H9 (cell line): Measurements from ENCODE around the gene CALHM5. TPM values are rescaled to one million over a fixed set of nuclear protein-coding genes. Genes with fewer than 3 reads are reported as not detected.

Experiments
- DNase-seq: peaks from one replicate; pipeline ENCODE4 v3.0.0-alpha.2; 2017
- H2AFZ ChIP-seq: one replicate; pipeline ENCODE4 v1.6.1; 2013; ENCODE audit warnings: mild to moderate bottlenecking, low read length, control low read depth, moderate library complexity
- H2AK5ac ChIP-seq: 2 replicates; pipeline ENCODE4 v1.6.1; 2013; ENCODE audit warnings: low read length, control low read depth, mixed read lengths; ENCODE audit not compliant: insufficient read length
- H2BK120ac ChIP-seq: one replicate; pipeline ENCODE4 v1.6.1; 2013; ENCODE audit warnings: low read depth, mild to moderate bottlenecking, low read length, control low read depth, inconsistent platforms; ENCODE audit not compliant: poor library complexity, severe bottlenecking
- H2BK12ac ChIP-seq: 2 replicates; pipeline ENCODE4 v1.6.1; 2013; ENCODE audit warnings: low read length, control low read depth, mixed read lengths, low read depth; ENCODE audit not compliant: insufficient read length
- H2BK15ac ChIP-seq: 2 replicates; pipeline ENCODE4 v1.6.1; 2013; ENCODE audit warnings: low read depth, low read length, control low read depth
- H2BK20ac ChIP-seq: one replicate; pipeline ENCODE4 v1.6.1; 2013; ENCODE audit warnings: low read depth, mild to moderate bottlenecking, low read length, control low read depth, inconsistent platforms; ENCODE audit not compliant: poor library complexity, severe bottlenecking
- H2BK5ac ChIP-seq: 2 replicates; pipeline ENCODE4 v1.6.1; 2013; ENCODE audit warnings: low read length, control low read depth, mixed read lengths; ENCODE audit not compliant: insufficient read length
- H3K14ac ChIP-seq: 2 replicates; pipeline ENCODE4 v1.6.1; 2013; ENCODE audit warnings: low read length, control low read depth; ENCODE audit not compliant: insufficient read depth
- H3K18ac ChIP-seq: 2 replicates; pipeline ENCODE4 v1.6.1; 2013; ENCODE audit warnings: low read depth, mild to moderate bottlenecking, mixed read lengths, low read length, control low read depth; ENCODE audit not compliant: insufficient read length
- H3K23ac ChIP-seq: 2 replicates; pipeline ENCODE4 v1.6.1; 2013; ENCODE audit warnings: low read length, control low read depth, mixed read lengths, low read depth; ENCODE audit not compliant: insufficient read length
- H3K23me2 ChIP-seq: 2 replicates; pipeline ENCODE4 v1.6.1; 2013; ENCODE audit warnings: low read depth, mild to moderate bottlenecking, mixed read lengths, low read length, control low read depth; ENCODE audit not compliant: insufficient read length, poor library complexity, severe bottlenecking
- H3K27ac ChIP-seq: 2 replicates; pipeline ENCODE4 v1.5.1; 2013; ENCODE audit warnings: low read length, control low read depth, mixed read lengths, low read depth; ENCODE audit not compliant: insufficient read length
- H3K27me3 ChIP-seq: 2 replicates; pipeline ENCODE4 v1.6.1; 2013; ENCODE audit warnings: low read length, control low read depth, inconsistent platforms; ENCODE audit not compliant: insufficient read depth
- H3K4ac ChIP-seq: 2 replicates; pipeline ENCODE4 v1.6.1; 2013; ENCODE audit warnings: low read depth, mild to moderate bottlenecking, control low read depth, inconsistent platforms, low read length, moderate library complexity
- H3K4me1 ChIP-seq: 2 replicates; pipeline ENCODE4 v1.6.1; 2013; ENCODE audit warnings: low read length, control low read depth, inconsistent platforms; ENCODE audit not compliant: insufficient read depth
- H3K4me2 ChIP-seq: 2 replicates; pipeline ENCODE4 v1.6.1; 2013; ENCODE audit warnings: low read length, control low read depth, mixed read lengths; ENCODE audit not compliant: insufficient read length, insufficient read depth
- H3K56ac ChIP-seq: 2 replicates; pipeline ENCODE4 v1.6.1; 2013; ENCODE audit warnings: low read depth, mild to moderate bottlenecking, mixed read lengths, low read length, control low read depth; ENCODE audit not compliant: insufficient read length
- H3K79me1 ChIP-seq: 2 replicates; pipeline ENCODE4 v1.6.1; 2013; ENCODE audit warnings: low read depth, mild to moderate bottlenecking, moderate library complexity, low read length, control low read depth, inconsistent platforms; ENCODE audit not compliant: insufficient read depth, poor library complexity, severe bottlenecking
- H3K79me2 ChIP-seq: 2 replicates; pipeline ENCODE4 v1.6.1; 2013; ENCODE audit warnings: low read length, control low read depth, inconsistent platforms; ENCODE audit not compliant: insufficient read depth
- H3K9ac ChIP-seq: 2 replicates; pipeline ENCODE4 v1.6.1; 2013; ENCODE audit warnings: low read length, control low read depth, mixed read lengths; ENCODE audit not compliant: insufficient read length; ENCODE audit errors: extremely low read depth
- H3K9me3 ChIP-seq: one replicate; pipeline ENCODE4 v1.6.1; 2013; ENCODE audit warnings: low read depth, low read length, inconsistent platforms; ENCODE audit not compliant: control insufficient read depth
- H3T11ph ChIP-seq: one replicate; pipeline ENCODE4 v1.6.1; 2013; ENCODE audit warnings: mild to moderate bottlenecking, low read length, control low read depth, inconsistent platforms
- H4K20me1 ChIP-seq: one replicate; pipeline ENCODE4 v1.6.1; 2013; ENCODE audit not compliant: control insufficient read depth, insufficient read length, insufficient read depth
- H4K5ac ChIP-seq: 2 replicates; pipeline ENCODE4 v1.6.1; 2013; ENCODE audit warnings: low read depth, mild to moderate bottlenecking, mixed read lengths, low read length, control low read depth; ENCODE audit not compliant: insufficient read length
- H4K8ac ChIP-seq: replicated peaks from 2 replicates; pipeline ENCODE4 v1.6.1; 2013; ENCODE audit warnings: low read length, control low read depth, mixed read lengths, low read depth; ENCODE audit not compliant: insufficient read length
- H4K91ac ChIP-seq: 2 replicates; pipeline ENCODE4 v1.6.1; 2013; ENCODE audit warnings: low read depth, mild to moderate bottlenecking, moderate library complexity, mixed read lengths, low read length, control low read depth; ENCODE audit not compliant: insufficient read length
- H3K27ac Mint-ChIP-seq, 3 experiments: 2 replicates in 2 of 3; 3 replicates in 1 of 3; pipeline ENCODE4 v1.8.0; 2020 to 2021; ENCODE audit warnings: mixed read lengths in 3 of 3, mild to moderate bottlenecking in 1 of 3, moderate library complexity in 1 of 3
- H3K27me3 Mint-ChIP-seq: 2 replicates; pipeline ENCODE4 v1.8.0; 2021; ENCODE audit warnings: low read depth, mild to moderate bottlenecking, moderate library complexity, mixed read lengths
- H3K36me3 Mint-ChIP-seq, 3 experiments: 2 replicates in 2 of 3; 3 replicates in 1 of 3; pipeline ENCODE4 v1.8.0; 2020 to 2021; ENCODE audit warnings: low read depth in 3 of 3, mixed read lengths in 3 of 3; ENCODE audit not compliant: insufficient read depth in 1 of 3
- H3K4me1 Mint-ChIP-seq, 2 experiments: 2 replicates each; pipeline ENCODE4 v1.8.0; 2020; ENCODE audit warnings: mixed read lengths in 2 of 2
- H3K4me3 Mint-ChIP-seq, 2 experiments: 2 replicates in 1 of 2; 3 replicates in 1 of 2; pipeline ENCODE4 v1.8.0; 2020 to 2021; ENCODE audit warnings: mild to moderate bottlenecking in 2 of 2, mixed read lengths in 2 of 2, moderate library complexity in 1 of 2
- H3K9me3 Mint-ChIP-seq, 2 experiments: 2 replicates in 1 of 2; 3 replicates in 1 of 2; pipeline ENCODE4 v1.8.0; 2020; ENCODE audit warnings: mild to moderate bottlenecking in 2 of 2, mixed read lengths in 2 of 2, moderate library complexity in 1 of 2
- WGBS: extraction: QIAGEN DNeasy Blood & Tissue Kit; methylation state at CpG from one replicate; pipeline ENCODE4 v1.1.7; 2013; ENCODE audit warnings: missing lambda C conversion rate, low lambda C conversion rate, mixed read lengths; ENCODE audit not compliant: insufficient read length; ENCODE audit errors: extremely low coverage; 5-methylcytosine and 5-hydroxymethylcytosine counted together
- total RNA-seq: library from RNA; stranded (reverse); gene quantifications from 2 replicates; pipeline ENCODE4 v1.2.1, GENCODE V29; 2021
- TF ChIP-seq, protein P1 (sequence below): fragments of 200-600 bp; sonication (generic); conservative IDR thresholded peaks from 3 replicates; pipeline ENCODE4 v1.8.0; 2021; ENCODE audit warnings: antibody characterized with exemption, mild to moderate bottlenecking

CALHM5 gene
- total RNA-seq, 1 experiment from 2014 or later = 0.09 TPM

DNA sequence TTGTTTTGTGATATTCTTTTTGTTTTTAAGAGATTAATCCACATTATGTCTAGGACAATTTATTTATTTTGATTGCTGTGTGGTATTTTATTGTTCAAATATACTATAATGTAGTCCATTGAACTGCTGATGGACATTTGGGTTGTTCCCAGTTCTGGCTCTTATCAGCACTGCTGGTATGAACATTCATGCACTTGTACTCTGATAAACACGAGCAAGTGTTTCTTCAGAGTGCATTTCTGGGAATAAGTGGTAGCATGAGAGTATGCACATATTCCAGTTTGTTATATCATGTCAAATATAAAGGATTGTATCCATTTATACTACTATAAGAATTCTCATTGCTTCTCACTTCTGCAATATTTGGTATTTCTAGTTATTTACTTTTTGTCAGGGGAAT lies 43.1 kb upstream of the CALHM5 start:
- H4K20me1 ChIP-seq = no peaks in the 10 kb centered on the region
- no peak overlapping the region for H3K9ac ChIP-seq
- no peak overlapping the region for H3K18ac ChIP-seq
- H3K36me3 Mint-ChIP-seq = no peaks in the 10 kb centered on the region
- TF ChIP-seq, protein P1, sequence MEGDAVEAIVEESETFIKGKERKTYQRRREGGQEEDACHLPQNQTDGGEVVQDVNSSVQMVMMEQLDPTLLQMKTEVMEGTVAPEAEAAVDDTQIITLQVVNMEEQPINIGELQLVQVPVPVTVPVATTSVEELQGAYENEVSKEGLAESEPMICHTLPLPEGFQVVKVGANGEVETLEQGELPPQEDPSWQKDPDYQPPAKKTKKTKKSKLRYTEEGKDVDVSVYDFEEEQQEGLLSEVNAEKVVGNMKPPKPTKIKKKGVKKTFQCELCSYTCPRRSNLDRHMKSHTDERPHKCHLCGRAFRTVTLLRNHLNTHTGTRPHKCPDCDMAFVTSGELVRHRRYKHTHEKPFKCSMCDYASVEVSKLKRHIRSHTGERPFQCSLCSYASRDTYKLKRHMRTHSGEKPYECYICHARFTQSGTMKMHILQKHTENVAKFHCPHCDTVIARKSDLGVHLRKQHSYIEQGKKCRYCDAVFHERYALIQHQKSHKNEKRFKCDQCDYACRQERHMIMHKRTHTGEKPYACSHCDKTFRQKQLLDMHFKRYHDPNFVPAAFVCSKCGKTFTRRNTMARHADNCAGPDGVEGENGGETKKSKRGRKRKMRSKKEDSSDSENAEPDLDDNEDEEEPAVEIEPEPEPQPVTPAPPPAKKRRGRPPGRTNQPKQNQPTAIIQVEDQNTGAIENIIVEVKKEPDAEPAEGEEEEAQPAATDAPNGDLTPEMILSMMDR = no peak
- H3K79me2 ChIP-seq = no peaks in the 10 kb centered on the region
- no peak overlapping the region for H3K14ac ChIP-seq
- no peaks in the 10 kb centered on the region for H3K9me3 ChIP-seq
- no peak overlapping the region for H4K5ac ChIP-seq
- H2BK15ac ChIP-seq = no peak overlapping the region
- H2BK12ac ChIP-seq = no peak overlapping the region
- no peak overlapping the region for H3K27ac ChIP-seq
- no peaks in the 10 kb centered on the region for H3K27me3 ChIP-seq
- no peak overlapping the region for H3K4me2 ChIP-seq
- H3K9me3 Mint-ChIP-seq = no peaks in the 10 kb centered on the region
- DNase-seq = no peak
- no peak overlapping the region for H3K23ac ChIP-seq
- H3K79me1 ChIP-seq = no peaks in the 10 kb centered on the region
- H2AFZ ChIP-seq = no peak overlapping the region
- peaks cover 9 to 15% of the 10 kb centered on the region in 2 experiments for H3K4me1 Mint-ChIP-seq
- H3K23me2 ChIP-seq = no peaks in the 10 kb centered on the region
- H3K4me3 Mint-ChIP-seq = no peak overlapping the region
- no peak overlapping the region for H2AK5ac ChIP-seq
- no peak overlapping the region for H3K56ac ChIP-seq
- H3K27ac Mint-ChIP-seq = no peak overlapping the region
- H4K91ac ChIP-seq = no peak overlapping the region
- H3K27me3 Mint-ChIP-seq = peaks cover 7% of the 10 kb centered on the region
- no peak overlapping the region for H2BK120ac ChIP-seq
- WGBS = no CpG with 5 or more reads among the region's 1 CpG
- no peak overlapping the region for H3T11ph ChIP-seq
- peaks cover 2% of the 10 kb centered on the region; the same call in 1 of the 2 replicates for H3K4me1 ChIP-seq
- no peak overlapping the region for H3K4ac ChIP-seq
- no peak overlapping the region for H2BK20ac ChIP-seq
- H4K8ac ChIP-seq = no peak overlapping the region
- H2BK5ac ChIP-seq = no peak overlapping the region
